ENCODE data around the gene CTSH.
"Not testable (repeated sequence)": the region's sequence is repeated elsewhere in the genome, so short reads cannot be mapped to it uniquely, and the experiment has no call there.

Gene CTSH

DNA sequence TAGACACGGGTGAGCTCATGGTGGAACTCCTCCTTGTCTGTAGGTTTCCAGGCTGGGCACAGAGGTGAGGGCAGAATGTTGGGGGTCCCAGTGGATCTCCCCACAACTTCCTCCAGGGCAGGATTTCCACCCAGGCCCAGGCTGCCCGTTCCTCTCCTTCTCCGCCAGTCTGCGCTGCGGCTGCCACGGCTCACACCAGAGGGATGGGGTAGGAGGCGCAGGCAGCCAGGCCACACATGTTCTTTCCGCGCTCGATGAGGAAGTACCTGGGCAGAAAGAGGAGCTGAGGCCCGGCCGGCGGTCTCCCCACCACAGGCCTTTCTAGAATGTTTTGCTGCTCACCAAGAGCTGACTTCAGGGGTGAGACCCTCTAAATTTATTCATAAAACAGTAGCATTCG is 22.9 kb downstream of the CTSH start:
- no peak for DNase-seq (ENCODE audit: low spot score)

DNA sequence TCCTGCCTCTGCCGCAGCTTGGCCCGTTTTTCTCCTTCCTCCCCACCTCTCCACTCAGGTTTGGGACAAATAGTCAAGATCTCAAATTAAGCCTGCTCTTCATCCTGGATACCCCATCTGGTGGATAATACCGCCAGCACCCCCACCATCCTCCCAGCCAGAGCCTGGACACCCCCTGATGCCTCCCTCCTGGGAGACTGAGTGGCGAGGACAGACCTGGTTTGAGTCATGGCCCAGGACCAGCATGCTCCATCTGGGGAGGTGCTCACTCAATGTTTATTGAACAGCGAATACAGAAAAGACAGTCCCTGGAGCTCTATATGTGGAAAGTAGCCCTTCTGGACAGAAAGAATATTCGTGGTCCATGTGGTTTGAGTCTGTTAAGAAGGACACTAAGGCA is 23.3 kb downstream of the CTSH start:
- no peak for DNase-seq (ENCODE audit: low spot score)

- DNase-seq (ENCODE audit: low spot score) = no peak
Measured at GRCh38 chr15:78917888-78918287, 27.0 kb downstream of the CTSH start.

DNA sequence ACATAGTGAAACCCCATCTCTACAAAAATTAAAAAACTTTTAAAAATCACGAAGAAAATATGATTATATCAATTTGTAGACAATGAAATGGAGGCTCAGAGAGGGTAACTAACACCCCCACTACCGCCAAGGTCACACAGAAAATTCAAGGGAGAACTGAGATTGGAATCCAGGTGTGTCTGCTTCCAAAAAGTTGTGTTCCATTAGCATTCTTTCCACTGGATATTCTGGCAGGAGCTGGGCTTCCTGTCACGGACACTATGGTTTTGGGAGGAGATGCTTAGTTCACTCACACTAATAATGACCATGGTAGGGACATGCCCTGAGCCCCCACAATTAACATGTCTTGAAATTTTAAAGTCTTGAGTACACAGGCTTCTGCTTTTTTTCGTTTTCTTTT is 28.8 kb downstream of the CTSH start:
- DNase-seq (ENCODE audit: low spot score) = no peak

DNA sequence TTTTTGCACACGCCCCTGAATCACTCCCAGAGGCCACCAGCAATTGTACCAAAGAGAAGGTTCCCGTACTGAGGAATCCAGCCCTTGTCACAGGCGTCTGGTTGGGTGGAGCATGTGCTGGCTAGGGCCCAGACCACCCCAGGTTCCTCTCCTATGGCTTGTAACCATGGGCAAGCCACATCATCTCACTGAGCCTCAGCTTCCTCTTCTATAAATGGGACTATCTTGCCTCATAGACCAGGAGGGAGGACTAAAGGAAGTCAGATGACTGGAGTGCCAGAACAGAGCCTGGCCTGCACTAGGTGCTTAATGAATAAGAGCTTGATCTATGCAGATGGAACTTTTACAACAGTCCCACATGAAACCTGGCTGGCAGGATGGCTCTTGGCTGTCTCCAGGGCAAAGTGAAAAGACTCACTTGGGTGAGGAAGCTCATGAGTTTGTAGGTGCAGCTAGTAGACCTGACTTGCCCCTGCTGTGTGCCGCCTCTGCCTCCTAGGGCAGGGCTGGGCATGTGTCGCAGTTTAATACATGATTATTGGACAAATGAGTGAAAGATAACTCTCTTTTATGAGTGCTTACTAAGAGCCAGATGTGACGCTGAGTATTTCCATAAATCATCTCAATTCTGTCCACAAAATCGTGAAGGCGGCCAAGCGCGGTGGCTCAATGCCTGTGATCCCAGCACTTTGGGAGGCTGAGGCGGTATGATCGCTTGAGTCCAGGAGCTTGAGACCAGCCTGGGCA is 29.3 kb downstream of the CTSH start:
- DNase-seq (ENCODE audit: low spot score) = no peak

- no peak for DNase-seq (ENCODE audit: low spot score)
Measured at GRCh38 chr15:78914027-78914764, 30.6 kb downstream of the CTSH start.

DNA sequence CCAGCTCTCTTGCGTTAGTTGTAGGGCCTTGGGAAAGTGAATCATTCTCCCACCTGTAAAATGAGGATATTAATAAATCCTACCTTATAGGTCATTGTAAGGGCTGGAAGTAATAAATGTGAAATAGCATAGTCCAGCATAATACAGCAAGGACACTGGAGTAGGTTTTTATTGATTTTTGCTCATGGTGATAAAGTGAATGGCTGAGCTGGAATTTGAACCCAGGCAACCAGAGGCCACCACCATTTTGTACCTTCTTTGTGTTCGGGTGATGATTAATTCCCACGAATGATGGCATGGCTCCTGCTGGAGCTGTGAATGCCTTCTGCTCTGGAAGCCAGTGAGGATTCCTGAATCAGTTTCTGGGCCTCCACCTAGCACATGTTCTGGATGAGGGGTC is 31.8 kb downstream of the CTSH start:
- DNase-seq (ENCODE audit: low spot score) = no peak

- DNase-seq (ENCODE audit: low spot score) = no peak
Measured at GRCh38 chr15:78912316-78912715, 32.5 kb downstream of the CTSH start.

- DNase-seq (ENCODE audit: low spot score) = no peak
Measured at GRCh38 chr15:78910271-78910670, 34.6 kb downstream of the CTSH start.

DNA sequence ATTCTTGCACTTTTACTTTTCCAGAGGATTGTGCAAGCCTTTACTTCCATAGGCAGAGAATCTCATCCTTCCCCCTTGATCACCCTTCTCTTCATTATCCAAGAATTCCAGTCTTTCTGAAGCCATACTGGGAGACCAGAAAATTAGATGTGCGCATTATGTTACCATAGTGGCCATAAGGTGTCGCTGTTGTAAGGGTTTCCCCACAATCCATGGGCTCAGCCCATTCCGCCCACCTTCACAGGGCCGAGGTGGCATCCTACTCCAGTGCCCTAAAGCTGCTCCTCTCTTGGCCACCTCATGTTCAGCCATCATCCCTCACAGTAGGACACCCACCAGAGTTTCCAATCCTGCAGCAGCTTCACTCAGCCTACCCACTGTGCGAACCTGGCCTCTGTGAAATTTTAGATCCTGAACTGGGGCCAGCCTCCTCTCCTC is 35.0 kb downstream of the CTSH start:
- peak; percentile 28 for DNase-seq (ENCODE audit: low spot score)

DNA sequence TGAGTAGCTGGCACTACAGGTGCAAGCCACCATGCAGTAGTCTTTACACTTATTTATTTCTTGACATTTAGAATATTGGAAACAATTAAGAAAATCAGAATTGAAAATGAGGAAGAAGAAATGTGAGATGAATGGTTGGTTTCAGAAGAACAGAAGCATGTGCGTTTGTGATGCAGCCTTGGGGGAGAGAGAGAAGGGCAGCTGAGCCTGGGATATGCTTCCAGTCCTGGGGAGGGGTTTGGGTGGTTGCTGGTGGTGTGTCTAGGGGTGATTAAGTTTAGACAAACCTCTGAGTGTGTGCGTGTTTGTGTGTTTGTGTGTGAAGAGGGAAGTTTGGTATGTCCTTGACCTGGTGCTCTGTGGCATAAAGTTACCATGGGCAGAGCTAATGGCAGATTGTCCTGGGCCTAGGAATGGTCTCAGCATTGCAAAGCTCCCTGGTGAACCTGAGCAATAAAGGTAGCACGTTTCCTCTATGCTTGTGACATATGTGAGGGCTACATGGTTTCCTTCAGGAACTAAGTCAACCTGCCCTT is 35.6 kb downstream of the CTSH start:
- no peak for DNase-seq (ENCODE audit: low spot score)

- no peak for DNase-seq (ENCODE audit: low spot score)
Measured at GRCh38 chr15:78907577-78907976, 37.3 kb downstream of the CTSH start.

DNA sequence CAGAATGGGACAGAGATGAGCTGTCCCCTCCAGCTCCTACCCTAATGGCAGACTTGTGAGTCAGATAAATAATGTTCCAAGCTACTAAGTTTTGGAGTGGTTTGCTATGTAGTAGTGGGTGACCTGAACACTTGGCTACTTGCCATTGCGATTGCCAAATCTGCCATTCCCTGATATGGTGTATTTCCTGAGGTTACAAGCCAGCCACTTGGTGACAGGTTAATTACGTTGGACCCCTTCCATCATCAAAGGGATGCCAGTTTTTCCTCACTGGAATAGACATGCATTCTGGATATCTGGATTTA is 38.6 kb downstream of the CTSH start:
- DNase-seq (ENCODE audit: low spot score) = no peak

- DNase-seq (ENCODE audit: low spot score) = no peak
Measured at GRCh38 chr15:78904599-78905358, 40.1 kb downstream of the CTSH start.

GRCh38 chr15:78902281-78903032 is 42.4 kb downstream of the CTSH start:
- not testable (repeated sequence) for DNase-seq (ENCODE audit: low spot score)

DNA sequence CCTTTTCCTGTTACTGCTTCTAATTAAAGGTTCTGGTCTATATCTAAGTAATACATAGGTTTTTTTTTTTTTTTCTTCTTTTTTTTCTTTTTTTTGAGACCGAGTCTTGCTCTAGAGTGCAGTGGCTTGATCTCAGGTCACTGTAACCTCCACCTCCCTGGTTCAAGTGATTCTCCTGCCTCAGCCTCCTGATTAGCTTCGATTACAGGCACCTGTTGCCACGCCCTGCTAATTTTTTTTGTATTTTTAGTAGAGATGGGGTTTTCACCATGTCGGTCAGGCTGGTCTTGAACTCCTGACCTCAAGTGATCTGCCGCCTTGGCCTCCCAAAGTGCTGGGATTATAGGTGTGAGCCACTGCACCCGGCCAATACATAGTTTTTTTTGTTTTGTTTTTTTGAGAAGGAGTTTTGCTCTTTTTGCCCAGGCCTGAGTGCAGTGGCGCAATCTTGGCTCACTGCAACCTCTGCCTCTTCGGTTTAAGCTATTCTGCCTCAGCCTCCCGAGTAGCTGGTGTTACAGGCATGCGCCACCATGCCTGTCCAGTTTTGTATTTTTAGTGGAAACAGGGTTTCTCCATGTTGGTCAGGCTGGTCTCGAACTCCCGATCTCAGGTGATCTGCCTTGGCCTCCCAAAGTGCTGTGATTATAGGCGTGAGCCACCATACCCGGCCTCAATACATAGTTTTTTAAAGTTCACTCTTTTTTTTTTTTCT is 43.9 kb downstream of the CTSH start:
- not testable (repeated sequence) for DNase-seq (ENCODE audit: low spot score)

DNA sequence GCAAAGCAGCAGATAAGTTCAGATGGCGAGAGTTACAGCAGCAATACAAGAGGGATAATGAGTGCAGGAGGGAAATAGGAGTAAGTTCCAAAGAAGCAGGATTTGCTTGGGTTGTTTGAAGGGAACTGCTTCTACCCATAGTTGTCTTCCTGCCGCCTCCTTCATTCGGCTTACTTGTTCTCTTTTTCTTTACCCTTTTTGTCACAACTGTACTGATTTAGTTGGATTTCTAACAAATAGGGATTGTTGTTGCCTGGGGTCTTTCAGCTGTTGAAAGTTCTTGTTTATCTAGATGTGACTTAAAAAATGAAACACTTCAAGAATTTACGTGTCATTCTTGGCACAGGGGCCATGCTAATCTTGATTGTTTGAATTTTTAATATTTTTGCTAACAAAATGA is 46.3 kb downstream of the CTSH start:
- DNase-seq (ENCODE audit: low spot score) = no peak

DNA sequence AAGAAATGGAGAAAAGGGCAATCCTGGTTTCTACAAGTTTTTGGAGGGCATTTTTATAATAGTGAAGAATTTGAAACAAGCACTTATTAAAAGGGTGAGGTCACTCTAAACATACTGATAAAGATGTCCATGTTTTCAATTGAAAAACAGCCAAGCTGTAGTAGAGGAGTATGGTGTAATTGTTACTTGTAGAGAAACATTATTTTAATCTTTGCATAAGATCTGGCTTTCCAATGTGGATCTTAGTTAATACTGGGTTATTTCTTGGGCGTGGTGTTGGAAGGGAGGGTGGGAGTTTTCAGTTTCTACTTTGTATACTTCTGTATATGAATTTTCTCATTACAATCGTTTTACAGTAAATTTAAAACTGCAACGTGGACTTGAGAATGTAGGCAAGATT is 49.4 kb downstream of the CTSH start:
- no peak for DNase-seq (ENCODE audit: low spot score)

DNA sequence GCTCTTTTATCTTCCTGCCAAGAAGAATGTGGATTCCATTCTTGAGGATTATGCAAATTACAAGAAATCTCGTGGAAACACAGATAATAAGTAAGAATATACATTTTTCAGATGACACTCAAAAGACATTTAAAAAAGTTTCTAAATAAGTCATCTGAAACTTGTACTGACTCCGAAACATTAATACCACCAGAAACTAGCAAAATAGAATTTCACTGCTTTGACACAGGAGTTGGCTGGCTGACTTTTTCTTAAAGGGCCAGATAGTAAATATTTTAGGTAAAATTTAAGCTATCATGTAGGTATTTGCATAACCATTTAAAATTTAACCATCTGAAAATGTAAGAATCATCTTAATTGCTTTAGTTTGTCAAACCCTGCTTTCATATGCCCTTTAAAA is 51.3 kb downstream of the CTSH start:
- DNase-seq (ENCODE audit: low spot score) = no peak

DNA sequence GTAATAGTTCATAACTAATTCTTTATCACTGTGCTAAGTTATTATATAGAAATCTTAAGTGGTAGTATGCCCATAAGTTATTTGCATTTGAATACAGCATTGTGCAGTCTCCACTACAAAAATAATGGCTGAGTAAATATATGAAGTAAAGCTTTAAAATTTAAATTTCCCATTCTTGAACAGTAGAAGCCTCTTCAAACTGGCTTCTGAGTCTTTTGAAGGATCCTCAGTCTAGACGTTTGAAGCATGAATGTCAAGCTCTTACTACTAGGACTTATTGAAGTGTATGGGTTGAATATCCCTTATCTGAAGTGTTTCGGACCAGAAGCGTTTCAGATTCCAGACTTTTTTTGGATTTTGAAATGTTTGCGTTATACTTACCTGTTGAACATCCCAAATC is 55.8 kb downstream of the CTSH start:
- no peak for DNase-seq (ENCODE audit: low spot score)

- no peak for DNase-seq (ENCODE audit: low spot score)
Measured at GRCh38 chr15:78881681-78882080, 63.2 kb downstream of the CTSH start.

Data from LoVo (cell line).